HG03045 (cell line): ENCODE data around the gene PLAA.
"Not testable (repeated sequence)": the region's sequence is repeated elsewhere in the genome, so short reads cannot be mapped to it uniquely, and the experiment has no call there.

Experiments used
- ATAC-seq: cut with Tn5 transposase; IDR thresholded peaks from one replicate; pipeline ENCODE4 v1.9.1; 2021; ENCODE audit warnings: mild to moderate bottlenecking, moderate library complexity; ENCODE audit not compliant: unreplicated experiment

PLAA gene

DNA sequence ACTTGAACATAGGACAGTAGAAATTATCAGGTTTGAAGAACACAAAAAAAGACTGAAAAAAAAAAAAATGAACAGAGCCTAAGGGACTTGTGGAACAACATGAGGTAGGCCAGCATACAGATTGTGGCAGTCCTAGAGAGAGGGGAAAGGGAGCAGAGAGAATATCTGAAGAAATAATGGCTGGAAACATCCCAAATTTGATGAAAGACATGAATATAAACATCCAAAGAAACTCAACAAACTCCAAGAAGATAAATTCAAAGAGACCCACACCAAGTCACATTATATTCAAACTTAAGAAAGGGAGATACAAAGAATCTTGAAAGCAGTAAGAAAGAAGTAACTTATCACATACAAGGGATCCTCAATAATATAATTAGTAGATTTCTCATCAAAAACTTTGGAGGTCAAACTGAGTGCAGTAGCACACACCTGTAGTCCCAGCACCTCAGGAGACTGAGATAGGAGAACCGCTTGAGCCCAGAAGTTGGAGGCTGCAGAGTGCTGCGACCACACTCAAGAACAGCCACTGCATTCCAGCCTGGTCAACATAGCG, 9.1 kb downstream of the PLAA start:
- no peak for ATAC-seq

DNA sequence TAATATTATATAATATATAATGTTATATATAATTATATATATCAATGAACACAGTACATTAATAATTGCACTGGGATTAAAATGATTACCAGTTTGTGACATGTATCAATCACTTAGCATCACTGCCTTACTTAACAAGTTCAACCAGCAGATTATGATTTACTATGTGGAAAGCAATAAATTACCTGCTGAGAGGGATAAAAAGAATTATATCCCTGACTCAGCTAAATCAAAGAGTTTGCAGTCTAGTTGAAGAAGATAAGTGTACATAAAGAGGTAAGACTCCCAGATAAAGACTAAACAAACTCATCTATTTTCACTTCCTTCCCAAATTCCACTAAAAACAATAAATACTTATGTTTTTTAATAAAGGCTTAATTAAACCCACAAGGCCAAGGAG, 11.2 kb downstream of the PLAA start:
- no peak for ATAC-seq

GRCh38 chr9:26928902-26929495, 18.0 kb downstream of the PLAA start:
- no peak for ATAC-seq

GRCh38 chr9:26925609-26926008, 21.4 kb downstream of the PLAA start:
- no peak for ATAC-seq

- no peak for ATAC-seq
Measured at GRCh38 chr9:26919698-26920097, 27.3 kb downstream of the PLAA start.

- no peak for ATAC-seq
Measured at GRCh38 chr9:26913138-26913668, 33.8 kb downstream of the PLAA start.

DNA sequence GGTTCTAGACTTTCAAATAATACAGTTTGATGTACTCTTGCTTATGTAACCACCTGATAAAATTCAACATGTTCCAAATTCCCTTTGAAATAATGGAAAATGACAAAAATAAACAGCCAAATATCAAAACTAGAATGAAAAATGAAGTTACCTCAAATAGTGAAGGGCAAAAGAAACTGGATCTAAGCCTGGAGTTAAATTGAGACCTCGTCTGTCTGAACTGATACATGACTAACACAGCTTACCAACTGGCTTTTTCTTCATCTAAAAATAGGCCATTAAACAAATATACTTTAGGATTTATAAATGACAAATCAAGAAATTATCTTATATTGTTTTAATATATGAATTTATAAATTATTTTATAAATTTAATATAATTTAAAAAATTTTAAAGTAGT, 42.4 kb downstream of the PLAA start:
- ATAC-seq, result no peak

GRCh38 chr9:26904070-26904469, 43.0 kb downstream of the PLAA start:
- no peak for ATAC-seq

GRCh38 chr9:26893030-26893676, 53.9 kb downstream of the PLAA start:
- ATAC-seq, result no peak

- peak; percentile 91 for ATAC-seq
Measured at GRCh38 chr9:26892251-26893029, 54.6 kb downstream of the PLAA start, which contains the start of gene CAAP1. Gene CAAP1, minus strand, starts transcription at chr9:26892802. Its CDS starts 87 bp downstream, at chr9:26892715.

DNA sequence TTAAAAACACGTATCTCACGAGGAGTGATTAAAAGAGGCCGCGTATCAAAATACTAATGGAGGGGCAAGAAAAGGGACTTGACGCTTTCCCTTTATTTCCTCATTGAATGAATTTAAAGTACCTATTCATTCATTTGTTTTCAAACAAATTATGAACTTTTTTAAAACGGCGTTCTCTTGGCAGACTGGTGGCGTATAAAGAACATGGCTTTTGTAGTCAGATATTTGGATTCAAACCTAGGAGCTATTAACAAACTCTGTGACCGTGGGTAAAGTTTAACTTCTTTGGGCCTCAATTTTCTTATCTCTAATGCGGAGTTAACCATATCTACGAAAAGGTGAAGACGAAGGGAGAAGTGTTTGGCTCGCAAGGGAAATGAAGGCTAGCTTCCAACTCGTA, 55.3 kb downstream of the PLAA start:
- no peak for ATAC-seq

- ATAC-seq, result no peak
Measured at GRCh38 chr9:26888271-26888670, 58.8 kb downstream of the PLAA start.

- ATAC-seq, result no peak
Measured at GRCh38 chr9:26882154-26882553, 64.9 kb downstream of the PLAA start.

DNA sequence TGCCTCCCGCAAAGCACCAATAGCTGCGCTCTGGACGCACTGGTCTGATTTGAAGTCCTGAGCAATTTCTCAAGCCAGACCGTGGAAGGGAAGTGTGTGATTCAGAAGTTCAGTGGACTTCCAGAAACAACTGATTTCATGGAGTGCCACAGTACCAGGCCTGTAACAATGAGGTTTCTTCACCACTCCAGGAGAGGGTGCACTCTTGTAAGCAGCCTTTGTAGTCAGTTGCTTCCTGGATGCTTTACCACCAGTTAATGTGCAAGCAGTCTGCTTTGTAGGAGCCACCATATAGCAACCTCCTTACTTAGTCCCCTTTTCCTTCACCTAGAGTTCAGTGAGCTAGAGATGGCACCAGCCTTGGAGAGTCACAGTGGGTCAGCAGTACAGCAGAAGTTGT, 66.8 kb downstream of the PLAA start:
- ATAC-seq, result no peak

DNA sequence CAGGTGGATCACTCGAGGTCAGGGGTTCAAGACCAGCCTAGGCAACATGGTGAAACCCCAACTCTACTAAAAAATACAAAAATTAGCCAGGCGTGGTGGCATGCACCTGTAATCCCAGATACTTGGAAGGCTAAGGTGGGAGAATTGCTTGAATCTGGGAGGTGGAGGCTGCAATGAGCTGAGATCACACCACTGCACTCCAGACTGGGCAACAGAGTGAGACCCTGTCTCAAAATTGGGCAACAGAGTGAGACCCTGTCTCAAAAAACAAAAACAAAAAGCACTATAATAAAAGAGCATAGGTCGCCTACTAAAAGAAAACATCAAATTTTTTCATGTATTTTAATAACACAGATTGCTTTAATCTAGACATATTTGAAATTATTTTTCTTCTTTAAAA, 71.9 kb downstream of the PLAA start:
- ATAC-seq, result not testable (repeated sequence)

DNA sequence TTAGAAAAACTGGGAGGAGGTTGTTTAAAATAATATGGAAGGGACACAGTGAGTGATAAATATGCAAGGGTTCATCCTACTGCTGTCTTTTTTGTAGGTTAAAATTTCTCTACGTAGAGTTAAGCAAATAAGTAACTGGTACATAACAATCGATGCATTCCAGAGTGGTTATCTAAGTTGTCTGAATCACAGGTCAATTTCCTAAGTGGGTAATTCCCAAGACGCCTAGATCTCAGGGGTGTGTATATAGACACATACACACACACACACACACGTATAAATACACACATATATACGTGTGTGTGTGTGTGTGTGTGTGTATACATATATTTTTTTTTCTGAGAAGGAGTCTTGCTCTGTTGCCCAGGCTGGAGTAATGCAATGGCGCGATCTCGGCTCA, 76.8 kb downstream of the PLAA start:
- ATAC-seq, result no peak

DNA sequence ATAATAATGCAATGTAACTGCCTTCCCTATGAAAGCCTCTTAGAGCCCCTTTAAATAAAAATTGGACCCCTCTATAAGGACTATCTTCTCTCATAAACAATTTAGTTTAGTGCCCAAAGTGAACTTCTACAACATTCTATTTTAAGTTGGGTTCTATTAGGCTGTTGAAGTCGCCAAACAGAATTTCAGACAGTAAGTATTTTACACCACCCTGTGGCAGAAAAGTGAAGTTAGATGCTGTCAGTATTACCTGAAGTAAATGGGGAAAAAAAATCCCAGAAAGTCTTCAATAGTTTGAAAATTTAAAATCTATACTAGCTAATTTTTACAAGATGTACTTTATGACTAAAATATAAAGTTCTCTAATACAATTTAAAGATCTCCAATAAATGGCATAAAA, 84.0 kb downstream of the PLAA start:
- ATAC-seq, result no peak

GRCh38 chr9:26856413-26857032, 90.5 kb downstream of the PLAA start:
- ATAC-seq, result no peak
